Left lung (tissue), 10 donors: ENCODE results near the gene TMEM164. TPM values are rescaled to one million over a fixed set of nuclear protein-coding genes. Genes with fewer than 3 reads are reported as not detected.

Experiments
- ATAC-seq: fragments of 200-7000 bp; cut with Tn5 transposase; one replicate; pipeline ENCODE4 v1.9.1; 2020; ENCODE audit warnings: moderate library complexity
- DNase-seq, 4 donors: peaks; one replicate each; pipeline ENCODE4 v3.0.0-alpha.2; 2013 to 2020
- H3K27ac ChIP-seq, 2 donors: fragments of 200-600 bp; sonication (generic) in 1 of 2; one replicate each; pipeline versions ENCODE4 v1.5.0 to v1.8.0; 2020 to 2021
- H3K27me3 ChIP-seq, 2 donors: fragments of 200-600 bp; sonication (generic) in 1 of 2; one replicate each; pipeline versions ENCODE4 v1.5.0 to v1.8.0; 2020 to 2021
- H3K36me3 ChIP-seq, 2 donors: fragments of 200-600 bp; sonication (generic) in 1 of 2; one replicate each; pipeline versions ENCODE4 v1.5.0 to v1.8.0; 2020 to 2021
- H3K4me1 ChIP-seq, 2 donors: fragments of 200-600 bp; one replicate each; pipeline ENCODE4 v1.8.0; 2021
- H3K4me3 ChIP-seq, 2 donors: fragments of 200-600 bp; sonication (generic) in 1 of 2; one replicate each; pipeline versions ENCODE4 v1.5.0 to v1.8.0; 2020 to 2021; ENCODE audit warnings: mild to moderate bottlenecking in 1 of 2
- H3K9me3 ChIP-seq, 2 donors: fragments of 200-600 bp; sonication (generic) in 1 of 2; one replicate each; pipeline versions ENCODE4 v1.5.0 to v1.8.0; 2020 to 2021
- intact Hi-C, 2 donors: fragments of 100-400 bp; cut with DNase I; formaldehyde crosslinking; loops; one replicate each; pipeline versions ENCODE4 v1.11.2 to v1.14.2; 2022
- polyA plus RNA-seq, 6 donors: library from polyadenylated mRNA; unstranded; fragments of 120-200 nt; gene quantifications; one replicate each; pipeline ENCODE4 v1.2.1, GENCODE V29; 2013; ENCODE audit not compliant: insufficient read length in 6 of 6
- total RNA-seq, 2 donors: library from RNA; stranded (reverse); fragmentation: NEBNext Ultra II Directional; extraction: Animal tissue kit (Norgen Biotek cat#: 25700); gene quantifications; one replicate each; pipeline ENCODE4 v1.2.1, GENCODE V29; 2021
- TF ChIP-seq, protein P1 (sequence below), 2 donors: fragments of 200-600 bp; sonication (generic) in 1 of 2; IDR thresholded peaks; one replicate each; pipeline versions ENCODE4 v1.5.0 to v1.8.0; 2021; ENCODE audit warnings: antibody characterized with exemption in 2 of 2
- donor health status: DM: no; HTN: yes; CAD: no.
- donor health status: DM: no; HTN: no; CAD: no.

Gene TMEM164
- total and polyA plus RNA-seq, 8 donors: 39.2 to 111 (median 47.0) TPM

GRCh38 chrX:110161361-110161686 is 158.4 kb downstream of the TMEM164 start:
- peaks cover 0 to 10% of the 10 kb centered on the region in 2 donors for H3K4me1 ChIP-seq
- no peaks in the 10 kb centered on the region for H3K9me3 ChIP-seq
- ATAC-seq (no peak), DNase-seq (no peak)
- H3K4me3 ChIP-seq: no peak overlapping the region
- TF ChIP-seq, protein P1, sequence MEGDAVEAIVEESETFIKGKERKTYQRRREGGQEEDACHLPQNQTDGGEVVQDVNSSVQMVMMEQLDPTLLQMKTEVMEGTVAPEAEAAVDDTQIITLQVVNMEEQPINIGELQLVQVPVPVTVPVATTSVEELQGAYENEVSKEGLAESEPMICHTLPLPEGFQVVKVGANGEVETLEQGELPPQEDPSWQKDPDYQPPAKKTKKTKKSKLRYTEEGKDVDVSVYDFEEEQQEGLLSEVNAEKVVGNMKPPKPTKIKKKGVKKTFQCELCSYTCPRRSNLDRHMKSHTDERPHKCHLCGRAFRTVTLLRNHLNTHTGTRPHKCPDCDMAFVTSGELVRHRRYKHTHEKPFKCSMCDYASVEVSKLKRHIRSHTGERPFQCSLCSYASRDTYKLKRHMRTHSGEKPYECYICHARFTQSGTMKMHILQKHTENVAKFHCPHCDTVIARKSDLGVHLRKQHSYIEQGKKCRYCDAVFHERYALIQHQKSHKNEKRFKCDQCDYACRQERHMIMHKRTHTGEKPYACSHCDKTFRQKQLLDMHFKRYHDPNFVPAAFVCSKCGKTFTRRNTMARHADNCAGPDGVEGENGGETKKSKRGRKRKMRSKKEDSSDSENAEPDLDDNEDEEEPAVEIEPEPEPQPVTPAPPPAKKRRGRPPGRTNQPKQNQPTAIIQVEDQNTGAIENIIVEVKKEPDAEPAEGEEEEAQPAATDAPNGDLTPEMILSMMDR (IDR thresholded peaks at IDR 0.05): no peak
- intact Hi-C loops: loop anchor here in 1 of 2 donors (5.0 kb wide), 1 partner anchor 251 kb away; no protein-coding TSS in a partner anchor
- H3K27ac ChIP-seq: no peak overlapping the region
- H3K36me3 ChIP-seq: no peaks in the 10 kb centered on the region
- no peaks in the 10 kb centered on the region for H3K27me3 ChIP-seq

DNA sequence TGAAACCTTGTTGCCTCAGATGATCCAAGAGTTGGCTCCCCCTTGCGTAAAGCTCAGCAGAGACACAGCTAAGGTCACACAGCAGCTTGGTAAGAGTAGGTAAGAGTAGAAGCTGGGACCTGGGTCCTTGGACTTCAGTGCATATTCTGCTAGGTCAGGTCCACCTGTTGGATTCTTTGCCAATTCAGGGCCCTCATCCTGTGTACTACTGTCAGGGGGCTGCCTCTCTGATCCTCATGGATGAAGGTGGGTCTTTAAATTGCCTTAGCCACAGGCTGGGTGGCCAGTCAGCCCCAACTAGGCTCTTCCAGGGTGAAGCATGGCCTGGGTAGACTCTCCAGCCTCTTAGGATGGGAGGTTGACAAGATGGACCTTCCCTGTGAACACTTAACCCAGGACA is 159.2 kb downstream of the TMEM164 start:
- no peak overlapping the region for H3K27ac ChIP-seq
- ATAC-seq (no peak), DNase-seq (no peak)
- H3K9me3 ChIP-seq: no peaks in the 10 kb centered on the region
- no peak overlapping the region for H3K4me3 ChIP-seq
- H3K4me1 ChIP-seq: peaks cover 0 to 10% of the 10 kb centered on the region in 2 donors
- no peaks in the 10 kb centered on the region for H3K36me3 ChIP-seq
- no peaks in the 10 kb centered on the region for H3K27me3 ChIP-seq
- intact Hi-C loops: loop anchor here in 1 of 2 donors (5.0 kb wide), 1 partner anchor 250 kb away; no protein-coding TSS in a partner anchor
- TF ChIP-seq, protein P1 (IDR thresholded peaks at IDR 0.05): no peak

GRCh38 chrX:110162867-110163266 is 160.0 kb downstream of the TMEM164 start:
- Histone ChIP-seq H3K4me3 (no peak overlapping the region), H3K27ac (no peak overlapping the region), H3K4me1 (peaks cover 0 to 10% of the 10 kb centered on the region in 2 donors), H3K36me3 (no peaks in the 10 kb centered on the region), H3K27me3 (no peaks in the 10 kb centered on the region), H3K9me3 (no peaks in the 10 kb centered on the region)
- TF ChIP-seq, protein P1 (IDR thresholded peaks at IDR 0.05): no peak
- no peak for DNase-seq
- ATAC-seq: peak; percentile 8
- intact Hi-C loops: loop anchor here in 1 of 2 donors (5.0 kb wide), 1 partner anchor 249 kb away; no protein-coding TSS in a partner anchor

GRCh38 chrX:110163488-110163887 is 160.6 kb downstream of the TMEM164 start:
- ATAC-seq: peak; percentile 59
- intact Hi-C loops: loop anchor here in 1 of 2 donors (5.0 kb wide), 1 partner anchor 249 kb away; no protein-coding TSS in a partner anchor
- no peaks in the 10 kb centered on the region for H3K36me3 ChIP-seq

GRCh38 chrX:110167952-110168451 is 165.1 kb downstream of the TMEM164 start:
- intact Hi-C loops: no loop called here
- Histone ChIP-seq H3K4me3 (no peak overlapping the region), H3K4me1 (no peaks in the 10 kb centered on the region), H3K9me3 (no peaks in the 10 kb centered on the region), H3K36me3 (peaks cover 0 to 5% of the 10 kb centered on the region in 2 donors), H3K27me3 (no peaks in the 10 kb centered on the region), H3K27ac (no peak overlapping the region)
- peak; percentile 43 for ATAC-seq
- TF ChIP-seq, protein P1 (IDR thresholded peaks at IDR 0.05): peak; percentile 48 to 51
- peak in 1 of 4 donors; percentile 80 for DNase-seq

More at GRCh38 chrX:110163488-110163887, 160.6 kb downstream of the TMEM164 start:
- peaks cover 0 to 10% of the 10 kb centered on the region in 2 donors for H3K4me1 ChIP-seq
- DNase-seq: no peak
- no peaks in the 10 kb centered on the region for H3K9me3 ChIP-seq
- TF ChIP-seq, protein P1 (IDR thresholded peaks at IDR 0.05): no peak
- H3K27me3 ChIP-seq: no peaks in the 10 kb centered on the region
- H3K27ac ChIP-seq: no peak overlapping the region
- H3K4me3 ChIP-seq: no peak overlapping the region
